GM19238 (cell line): ENCODE measurements around the gene FAM9A.
"Not testable (repeated sequence)": the region's sequence is repeated elsewhere in the genome, so short reads cannot be mapped to it uniquely, and the experiment has no call there.

Source experiments
- DNase-seq: peaks from one replicate; pipeline ENCODE4 v3.0.0; 2011; ENCODE audit warnings: low spot score; ENCODE audit not compliant: insufficient read length

FAM9A gene

DNA sequence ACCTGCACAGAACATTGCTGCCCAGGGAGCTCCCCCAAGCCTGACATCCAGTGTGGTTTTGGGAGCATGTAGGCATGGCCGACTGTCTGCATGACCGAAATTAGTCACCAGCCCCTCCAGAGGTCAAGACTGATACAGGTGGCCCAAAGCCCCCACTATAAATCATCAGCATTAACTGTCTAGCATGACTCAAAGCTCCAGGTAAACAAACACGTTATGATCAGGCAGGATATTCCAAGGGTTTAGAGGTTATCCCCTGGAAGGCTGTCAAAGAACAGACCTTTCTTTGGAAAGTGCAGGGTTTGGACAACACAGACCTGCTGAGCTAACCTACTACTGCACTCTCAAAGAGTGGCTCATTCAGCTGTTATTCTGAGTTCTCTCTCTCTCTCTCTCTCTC, 2.1 kb upstream of the FAM9A start:
- DNase-seq, result no peak

DNA sequence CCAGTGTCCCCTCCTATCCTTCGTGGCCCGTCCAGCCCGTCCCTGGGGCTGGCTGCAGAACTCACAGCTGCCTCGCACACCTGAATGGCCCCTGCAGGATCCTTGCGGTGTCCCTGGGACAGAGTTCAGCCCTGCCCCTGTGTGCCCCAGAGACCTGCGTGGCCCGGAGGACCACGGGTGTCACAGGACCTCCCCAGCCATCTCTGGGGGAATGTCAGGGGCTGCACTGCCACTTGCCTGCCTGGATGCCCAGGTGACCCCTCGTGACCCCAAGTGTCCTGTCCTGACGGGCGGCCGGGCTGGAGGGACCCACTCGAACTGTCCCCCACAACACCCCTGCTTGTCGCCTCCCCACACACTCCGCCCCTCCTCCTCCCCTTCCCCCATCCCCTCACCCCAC, 832 bp downstream of the FAM9A start:
- not testable (repeated sequence) for DNase-seq

DNA sequence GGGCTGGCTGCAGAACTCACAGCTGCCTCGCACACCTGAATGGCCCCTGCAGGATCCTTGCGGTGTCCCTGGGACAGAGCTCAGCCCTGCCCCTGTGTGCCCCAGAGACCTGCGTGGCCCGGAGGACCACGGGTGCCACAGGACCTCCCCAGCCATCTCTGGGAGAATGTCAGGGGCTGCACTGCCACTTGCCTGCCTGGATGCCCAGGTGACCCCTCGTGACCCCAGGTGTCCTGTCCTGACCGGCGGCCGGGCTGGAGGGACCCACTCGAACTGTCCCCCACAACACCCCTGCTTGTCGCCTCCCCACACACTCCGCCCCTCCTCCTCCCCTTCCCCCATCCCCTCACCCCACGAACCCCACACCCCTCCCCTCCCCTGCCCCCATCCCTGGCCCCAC, 1.9 kb downstream of the FAM9A start:
- DNase-seq, result not testable (repeated sequence)

DNA sequence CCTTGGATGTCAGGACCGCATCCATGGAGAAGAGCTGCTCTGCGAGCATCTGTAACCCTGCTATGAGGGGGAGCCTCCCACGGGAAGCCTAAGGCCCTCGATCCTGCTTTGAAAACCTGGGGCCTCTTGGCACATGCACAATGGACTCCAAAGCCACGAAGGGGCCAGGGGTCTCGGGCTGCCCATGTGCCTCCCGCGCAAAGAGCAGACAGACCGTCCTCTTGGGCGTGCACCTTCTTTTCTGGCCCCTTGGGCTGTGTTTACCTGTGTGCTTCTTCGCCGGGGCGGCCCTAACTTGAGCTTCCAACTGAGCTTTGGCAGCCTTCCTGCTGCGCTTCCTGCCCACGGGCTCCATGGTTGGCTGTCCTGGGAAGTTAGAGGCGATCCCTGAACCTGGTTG, 2.5 kb downstream of the FAM9A start:
- not testable (repeated sequence) for DNase-seq

DNA sequence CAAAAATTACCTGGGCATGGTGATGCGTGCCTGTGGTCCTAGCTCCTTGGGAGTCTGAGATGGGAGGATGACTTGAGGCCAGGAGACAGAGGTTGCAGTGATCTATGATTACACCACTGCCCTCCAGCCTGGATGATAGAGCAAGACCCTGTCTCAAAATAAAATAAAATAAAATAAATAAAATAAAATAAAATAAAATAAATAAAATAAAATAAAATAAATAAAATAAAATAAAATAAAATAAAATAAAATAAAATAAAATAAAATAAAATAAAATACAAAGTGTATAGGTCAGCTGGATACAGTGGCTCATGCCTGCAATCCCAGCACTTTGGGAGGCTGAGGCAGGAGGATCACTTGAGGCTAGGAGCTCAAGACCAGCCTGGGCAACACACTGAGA, 14.1 kb downstream of the FAM9A start:
- DNase-seq, result not testable (repeated sequence)

DNA sequence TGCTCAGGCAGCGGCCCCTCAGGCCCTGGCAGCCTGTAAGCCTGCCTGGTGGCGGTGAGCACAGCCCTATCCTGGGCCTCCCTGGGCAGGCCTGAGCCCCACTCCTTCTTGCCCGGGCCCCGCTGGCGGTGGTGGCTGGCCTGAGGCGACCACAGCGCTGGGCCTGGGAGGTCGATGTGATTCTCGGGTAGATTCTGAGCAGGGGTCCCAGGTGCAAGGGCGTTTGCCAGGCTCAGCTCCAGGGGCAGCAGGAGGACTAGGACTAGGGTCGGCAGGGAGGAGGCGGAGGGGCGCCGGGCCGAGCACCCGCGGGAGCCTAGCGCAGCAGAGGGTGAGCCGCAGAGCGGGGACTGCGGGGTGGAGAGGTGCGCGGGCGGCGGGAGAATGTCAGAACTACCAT, 17.0 kb downstream of the FAM9A start:
- no peak for DNase-seq

DNA sequence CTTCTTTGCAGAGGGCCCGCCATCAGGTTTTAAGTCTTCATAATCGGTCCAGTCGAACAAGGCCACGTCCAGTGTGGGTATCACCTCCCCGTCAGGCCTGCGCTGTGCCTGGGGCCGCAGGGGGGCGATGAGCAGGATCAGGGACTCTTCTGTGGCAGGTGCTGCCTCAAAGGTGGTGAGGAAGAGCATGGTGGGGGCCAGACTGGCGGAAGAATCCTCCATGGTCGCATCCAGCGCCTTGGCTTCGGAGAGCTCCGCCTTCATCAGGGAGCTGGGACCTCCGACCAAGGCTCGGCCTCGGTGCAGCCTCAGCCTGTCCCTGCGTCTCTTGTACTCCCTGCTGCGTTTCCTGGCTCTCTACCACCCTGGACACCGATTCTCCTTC, 17.5 kb downstream of the FAM9A start:
- no peak for DNase-seq

DNA sequence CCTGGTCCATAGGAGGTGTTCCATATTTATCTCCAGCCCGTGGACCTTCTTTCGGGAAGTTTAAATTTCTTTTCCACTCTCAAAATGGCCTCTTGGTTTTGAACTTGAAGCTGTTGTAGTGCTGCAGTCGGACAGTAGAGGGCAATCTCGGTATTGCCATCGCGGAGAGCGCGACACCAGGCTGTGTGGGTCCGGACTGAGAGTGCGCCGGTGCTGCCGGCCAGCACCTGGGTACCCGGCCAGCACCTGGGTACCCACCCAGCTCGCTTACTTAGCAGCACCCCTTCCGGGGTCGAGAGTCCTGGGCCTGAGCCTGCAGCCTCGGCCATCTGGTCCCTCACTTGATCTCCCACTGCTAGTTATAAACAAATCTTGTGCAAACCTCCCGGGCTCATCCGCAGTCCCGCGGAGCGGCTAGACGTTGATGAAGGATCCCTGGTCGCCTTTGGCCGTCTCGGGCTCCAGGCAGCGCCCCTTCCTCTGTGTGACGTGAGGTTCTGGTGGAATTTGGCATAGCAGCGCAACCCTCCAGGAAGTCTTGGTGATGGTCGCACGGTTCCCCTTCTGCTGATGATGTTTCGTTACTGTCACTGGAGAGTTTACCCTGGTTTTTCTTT, 18.0 kb downstream of the FAM9A start:
- DNase-seq, result peak; percentile 9

DNA sequence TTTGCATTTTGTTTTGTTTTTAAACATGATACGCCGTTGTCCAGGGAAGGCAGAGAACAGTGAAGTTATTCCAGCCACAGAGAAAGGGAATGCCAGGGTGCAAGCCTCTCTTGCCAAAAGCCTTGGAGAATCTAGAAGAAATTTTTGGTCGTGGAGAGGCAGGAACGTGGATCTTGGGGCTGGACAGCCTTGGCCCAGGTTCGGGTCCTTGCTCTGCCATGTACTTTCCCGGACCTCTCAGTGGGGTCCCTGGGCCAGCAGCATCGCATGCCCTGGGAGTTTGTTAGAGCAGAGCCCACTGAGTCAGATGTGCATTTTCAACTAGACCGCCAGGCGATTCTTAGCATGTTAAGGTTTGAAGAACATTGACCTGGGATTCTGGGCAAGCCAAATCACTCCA, 18.6 kb downstream of the FAM9A start:
- no peak for DNase-seq

DNA sequence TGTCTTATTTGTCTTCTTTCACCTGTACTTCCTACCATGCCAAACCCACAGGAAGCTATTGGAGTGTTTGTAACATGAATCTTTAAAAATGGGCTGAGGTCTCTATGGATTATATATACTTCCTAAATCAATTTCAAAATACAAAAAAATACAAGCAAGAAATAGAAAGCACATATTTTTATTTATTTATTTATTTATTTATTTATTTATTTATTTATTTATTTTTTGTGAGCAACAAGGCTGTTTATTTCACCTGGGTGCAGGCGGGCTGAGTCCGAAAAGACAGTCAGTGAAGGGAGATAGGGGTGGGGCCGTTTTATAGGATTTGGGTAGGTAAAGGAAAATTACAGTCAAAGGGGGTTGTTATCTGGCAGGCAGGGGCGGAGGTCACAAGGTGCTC, 19.3 kb downstream of the FAM9A start:
- not testable (repeated sequence) for DNase-seq

DNA sequence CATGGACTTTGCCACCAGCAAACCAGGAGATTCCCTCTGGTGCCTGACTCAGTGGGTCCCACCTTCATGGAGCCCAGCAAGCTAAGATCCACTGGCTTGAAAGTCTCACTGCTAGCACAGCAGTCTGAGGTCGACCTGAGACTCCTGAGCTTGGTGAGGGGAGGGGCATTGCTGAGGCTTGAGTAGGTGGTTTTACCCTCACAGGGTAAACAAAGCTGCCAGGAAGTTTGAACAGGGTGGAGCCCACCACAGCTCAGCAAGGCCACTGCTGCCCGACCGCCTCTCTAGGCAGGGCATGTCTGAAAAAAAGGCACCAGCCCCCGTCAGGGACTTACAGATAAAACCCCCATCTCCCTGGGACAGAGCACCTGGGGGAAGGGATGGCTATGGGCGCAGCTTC, 28.1 kb downstream of the FAM9A start:
- DNase-seq, result no peak

DNA sequence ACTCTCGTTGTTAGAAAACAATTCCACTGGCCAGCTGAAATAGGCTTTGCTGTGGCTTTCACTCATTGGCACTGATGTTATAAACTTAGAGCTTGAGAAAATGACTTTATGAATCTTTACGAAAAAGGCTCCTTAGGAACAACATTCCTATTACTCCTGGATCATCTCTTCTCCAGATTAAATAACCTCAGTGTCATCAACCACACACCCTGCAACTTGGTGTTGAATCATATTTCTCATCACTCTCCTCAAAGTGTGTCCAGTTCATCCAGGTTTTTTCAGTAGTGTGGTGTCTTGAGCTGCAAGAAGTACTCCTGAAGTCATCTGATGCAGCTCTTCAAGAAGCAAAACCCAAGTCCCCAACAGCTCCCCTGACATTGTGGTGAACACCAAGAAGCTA, 41.2 kb downstream of the FAM9A start:
- no peak for DNase-seq

DNA sequence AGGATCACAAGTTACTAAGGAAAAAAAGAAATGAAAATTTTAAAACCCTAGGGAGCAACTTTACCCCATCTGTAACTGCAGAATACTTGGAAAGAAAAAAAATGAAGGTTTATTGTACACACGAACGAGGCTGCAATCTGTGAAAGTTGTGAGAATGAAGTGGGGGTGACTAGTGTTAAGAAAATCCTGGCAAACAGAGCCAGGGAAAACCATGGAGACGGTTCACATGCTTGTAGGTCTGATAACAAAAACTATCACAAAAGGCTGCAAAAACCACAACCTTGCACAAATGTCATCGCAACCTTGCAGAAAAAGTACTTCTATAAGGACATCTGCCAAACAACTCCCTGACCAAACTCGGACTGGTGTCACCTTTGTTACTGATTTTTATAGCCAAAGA, 42.5 kb downstream of the FAM9A start:
- not testable (repeated sequence) for DNase-seq

DNA sequence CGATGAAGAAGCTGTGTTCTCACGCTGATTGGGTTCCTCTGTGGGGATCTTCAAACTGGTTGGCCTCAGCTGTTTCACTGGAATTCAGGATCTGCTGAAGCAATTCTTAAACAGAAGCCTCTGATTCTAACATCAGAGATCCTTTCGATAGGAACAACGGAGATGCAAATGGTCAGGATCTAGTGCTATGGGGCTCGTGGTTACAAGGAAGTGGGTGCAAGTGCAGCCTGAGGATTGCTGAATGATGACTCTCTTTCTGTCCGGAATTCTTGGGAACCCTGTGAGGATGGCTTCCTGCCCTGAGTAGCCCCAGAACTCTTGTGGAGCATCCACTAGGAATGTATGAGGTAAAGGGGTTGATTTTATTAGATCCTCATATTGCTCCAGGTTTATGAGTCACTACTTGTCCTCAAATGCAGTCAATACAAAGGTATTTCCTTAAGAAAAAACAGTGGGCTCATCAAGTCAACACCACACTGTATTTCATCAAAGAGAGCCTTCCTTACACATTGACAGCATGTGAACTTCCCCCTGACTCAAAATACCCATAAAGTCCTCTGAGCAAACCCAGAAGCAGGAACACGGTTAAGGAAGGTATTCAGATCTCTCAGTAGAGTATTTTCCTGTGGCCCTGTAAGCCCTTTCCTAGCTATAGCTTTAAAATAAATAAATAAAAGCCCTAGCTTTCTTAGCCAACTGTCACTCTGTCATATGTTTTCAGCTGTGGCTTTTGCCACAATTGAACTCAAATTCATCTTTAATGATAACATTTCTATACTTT, 43.4 kb downstream of the FAM9A start:
- not testable (repeated sequence) for DNase-seq

DNA sequence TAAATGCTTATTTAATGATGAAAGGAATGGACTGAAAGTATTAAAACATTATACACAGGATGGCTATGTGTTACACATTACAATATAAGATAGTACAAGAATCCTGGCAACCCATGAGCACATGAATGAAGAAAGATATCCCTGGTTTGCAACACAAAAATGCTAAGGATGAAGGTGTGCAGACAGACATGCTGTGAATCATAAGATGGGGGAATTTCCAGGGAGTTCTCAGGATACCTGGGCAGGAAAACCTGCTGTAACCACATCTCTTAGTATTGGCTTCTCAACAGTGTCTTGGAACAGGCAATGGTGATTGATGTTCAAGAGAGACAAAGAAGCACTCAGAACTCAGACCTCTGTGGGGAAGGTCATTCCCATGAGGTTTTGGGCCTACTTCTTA, 45.4 kb downstream of the FAM9A start:
- DNase-seq, result no peak

DNA sequence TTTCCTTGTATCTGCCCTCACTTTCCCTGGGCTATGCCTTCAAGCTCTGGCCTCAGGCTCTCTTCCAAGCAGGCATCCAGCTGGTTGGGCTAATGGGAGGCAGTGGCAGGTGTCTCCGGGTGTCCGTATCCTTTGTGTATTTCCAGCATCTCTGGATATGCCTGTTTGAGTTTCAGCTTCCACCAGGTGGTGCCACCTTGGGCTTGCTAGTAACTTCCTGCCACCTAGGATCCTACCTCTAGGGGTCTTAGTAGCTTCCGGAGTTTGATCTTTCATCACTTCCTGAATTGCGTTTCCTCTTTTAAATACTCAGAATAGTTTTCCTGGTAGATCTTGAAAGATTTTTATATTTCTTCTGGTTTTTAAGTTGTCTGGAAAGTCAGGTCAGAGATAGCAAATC, 46.1 kb downstream of the FAM9A start:
- DNase-seq, result no peak

DNA sequence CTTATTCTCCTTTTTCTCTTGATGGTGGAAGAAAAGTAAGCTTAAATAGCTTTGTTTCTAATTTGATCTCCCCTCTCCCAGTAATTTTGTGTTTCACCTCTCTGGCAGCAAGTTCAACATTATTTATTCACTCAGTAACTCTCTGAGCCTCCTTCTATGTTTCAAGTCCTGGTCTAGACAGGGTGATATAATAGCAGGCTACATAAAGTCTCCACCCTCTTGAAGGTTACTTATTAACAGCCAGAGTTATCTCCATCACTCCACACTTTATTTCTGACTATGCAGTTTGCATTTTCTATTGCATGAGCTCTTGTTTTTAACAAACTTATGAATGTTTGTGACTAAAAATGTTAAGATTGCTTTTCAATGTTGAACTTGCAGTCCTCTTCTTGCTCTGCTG, 51.5 kb downstream of the FAM9A start:
- no peak for DNase-seq

DNA sequence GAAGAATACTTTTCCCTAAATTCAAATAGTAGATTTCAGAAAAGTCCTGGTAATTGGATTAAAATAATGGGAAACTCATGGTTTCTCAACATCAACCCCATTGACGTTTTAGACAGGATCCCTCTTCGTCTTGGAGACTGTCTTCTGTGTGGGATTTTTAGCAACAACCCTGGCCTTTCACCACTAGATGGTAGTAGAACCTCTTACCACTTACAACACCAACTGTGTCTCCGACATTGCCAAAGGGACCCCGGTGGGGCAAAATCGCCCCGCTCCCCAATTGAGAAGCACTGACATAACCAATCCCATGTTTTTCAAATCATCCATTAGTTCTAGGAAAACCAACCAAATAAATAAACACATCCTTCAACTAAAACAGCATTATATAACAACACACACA, 52.3 kb downstream of the FAM9A start:
- peak; percentile 19 for DNase-seq

DNA sequence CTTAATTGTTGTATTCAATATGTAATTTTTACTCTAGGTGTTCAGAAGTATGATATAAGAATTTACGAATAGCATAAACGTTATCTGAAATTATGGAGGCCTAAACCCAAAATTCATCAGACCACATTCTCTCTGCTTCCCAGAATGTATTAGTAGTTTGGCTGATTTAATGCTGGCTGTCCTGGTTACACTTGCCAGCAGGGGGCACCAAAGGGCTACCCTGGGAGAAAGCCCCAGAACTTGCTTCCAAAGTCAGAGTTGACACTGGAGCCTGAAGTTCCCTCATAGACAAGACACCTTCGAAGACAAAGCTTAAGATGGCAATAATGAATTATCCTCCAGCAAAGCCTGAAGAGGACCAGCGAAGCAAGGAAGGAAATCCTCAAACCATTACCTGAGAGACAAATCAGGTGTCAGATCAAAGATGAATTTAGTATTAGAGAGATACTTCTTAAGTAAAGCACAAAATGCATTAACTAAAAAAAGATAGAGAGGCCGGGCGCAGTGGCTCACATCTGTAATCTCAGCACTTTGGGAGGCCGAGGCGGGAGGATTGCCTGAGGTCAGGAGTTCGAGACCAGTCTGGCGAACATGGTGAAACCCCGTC, 58.0 kb downstream of the FAM9A start:
- DNase-seq, result peak; percentile 30

DNA sequence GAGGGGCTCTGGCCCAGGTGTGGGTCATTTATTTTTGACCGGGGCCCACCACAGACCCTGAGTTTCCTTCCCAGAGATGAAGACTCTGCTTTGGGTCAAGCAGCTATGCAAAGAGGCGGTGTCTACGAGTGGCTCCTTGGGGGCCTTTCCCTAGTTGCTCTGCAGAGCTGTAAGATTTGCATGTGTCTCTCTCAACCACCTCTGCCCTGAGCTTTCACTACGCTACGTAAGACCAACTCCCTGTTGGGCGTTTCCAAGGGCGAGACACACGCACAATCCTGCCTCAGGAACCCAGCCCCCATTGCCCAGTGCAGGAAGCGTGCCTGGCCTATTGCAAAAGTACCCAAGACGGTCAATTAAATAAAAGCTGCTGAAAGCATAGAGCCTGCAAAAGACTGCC, 59.2 kb downstream of the FAM9A start:
- DNase-seq, result no peak
